Smooth muscle cell (in vitro differentiated cells): ENCODE results near the gene CHD8. TPM values are rescaled to one million over a fixed set of nuclear protein-coding genes. Genes with fewer than 3 reads are reported as not detected.
"Not testable (repeated sequence)": the region's sequence is repeated elsewhere in the genome, so short reads cannot be mapped to it uniquely, and the experiment has no call there.

Source experiments
- DNase-seq: peaks from one replicate; lab custom pipeline; 2025; ENCODE audit not compliant: unreplicated experiment; lab: John Stamatoyannopoulos, UW
- H2AFZ ChIP-seq: fragments of 200-600 bp; sonication (generic); 2 replicates; pipeline ENCODE4 v1.6.0; 2016; ENCODE audit warnings: antibody characterized with exemption, low read depth, mild to moderate bottlenecking
- H3F3A ChIP-seq: fragments of 200-600 bp; sonication (generic); 2 replicates; pipeline ENCODE4 v1.6.0; 2017; ENCODE audit warnings: antibody characterized with exemption, low read depth
- H3K27ac ChIP-seq: fragments of 200-600 bp; sonication (generic); 2 replicates; pipeline ENCODE4 v1.5.1; 2016; ENCODE audit warnings: low read depth, mild to moderate bottlenecking
- H3K27me3 ChIP-seq: fragments of 200-600 bp; sonication (generic); 2 replicates; pipeline ENCODE4 v1.6.1; 2016; ENCODE audit warnings: low read depth, mild to moderate bottlenecking
- H3K36me3 ChIP-seq: fragments of 200-600 bp; sonication (generic); 2 replicates; pipeline ENCODE4 v1.5.1; 2016; ENCODE audit warnings: low read depth
- H3K4me1 ChIP-seq: fragments of 200-600 bp; sonication (generic); 2 replicates; pipeline ENCODE4 v1.5.1; 2016; ENCODE audit warnings: low read depth
- H3K4me2 ChIP-seq: fragments of 200-600 bp; sonication (generic); 2 replicates; pipeline ENCODE4 v1.6.0; 2016; ENCODE audit warnings: mild to moderate bottlenecking
- H3K4me3 ChIP-seq: fragments of 200-600 bp; sonication (generic); 2 replicates; pipeline ENCODE4 v1.5.1; 2016; ENCODE audit warnings: mild to moderate bottlenecking
- H3K79me2 ChIP-seq: fragments of 200-600 bp; sonication (generic); 2 replicates; pipeline ENCODE4 v1.6.0; 2016; ENCODE audit warnings: low read depth, mild to moderate bottlenecking
- H3K9ac ChIP-seq: fragments of 200-600 bp; sonication (generic); 2 replicates; pipeline ENCODE4 v1.6.0; 2016; ENCODE audit warnings: low read depth
- H3K9me3 ChIP-seq: fragments of 200-600 bp; sonication (generic); replicated peaks from 2 replicates; pipeline ENCODE4 v1.5.1; 2016; ENCODE audit warnings: low read depth
- H4K20me1 ChIP-seq: fragments of 200-600 bp; sonication (generic); 2 replicates; pipeline ENCODE4 v1.6.0; 2016; ENCODE audit warnings: low read depth
- WGBS: methylation state at CpG from one replicate; pipeline ENCODE4 v1.1.7; 2016; ENCODE audit warnings: low lambda C conversion rate; 5-methylcytosine and 5-hydroxymethylcytosine counted together
- polyA plus RNA-seq: library from polyadenylated mRNA; unstranded; fragments of >200 nt; fragmentation: Nextera tagmentation; extraction: Ambion mirVana; gene quantifications from 2 replicates; pipeline ENCODE4 v1.2.1, GENCODE V29; 2016
- total RNA-seq: library from RNA; depleted of rRNA; stranded (reverse); fragments of >200 nt; gene quantifications from 2 replicates; pipeline ENCODE4 v1.2.3, GENCODE V29; 2014
- TF ChIP-seq, protein P1 (sequence below): fragments of 200-600 bp; sonication (generic); IDR thresholded peaks from 2 replicates; pipeline ENCODE4 v1.5.1; 2017; ENCODE audit warnings: borderline replicate concordance, mild to moderate bottlenecking, antibody characterized with exemption; ENCODE audit not compliant: insufficient read depth, poor library complexity, severe bottlenecking

CHD8 gene
- total and polyA plus RNA-seq, 2 experiments from 2014 or later: 25.0 to 52.9 TPM

DNA sequence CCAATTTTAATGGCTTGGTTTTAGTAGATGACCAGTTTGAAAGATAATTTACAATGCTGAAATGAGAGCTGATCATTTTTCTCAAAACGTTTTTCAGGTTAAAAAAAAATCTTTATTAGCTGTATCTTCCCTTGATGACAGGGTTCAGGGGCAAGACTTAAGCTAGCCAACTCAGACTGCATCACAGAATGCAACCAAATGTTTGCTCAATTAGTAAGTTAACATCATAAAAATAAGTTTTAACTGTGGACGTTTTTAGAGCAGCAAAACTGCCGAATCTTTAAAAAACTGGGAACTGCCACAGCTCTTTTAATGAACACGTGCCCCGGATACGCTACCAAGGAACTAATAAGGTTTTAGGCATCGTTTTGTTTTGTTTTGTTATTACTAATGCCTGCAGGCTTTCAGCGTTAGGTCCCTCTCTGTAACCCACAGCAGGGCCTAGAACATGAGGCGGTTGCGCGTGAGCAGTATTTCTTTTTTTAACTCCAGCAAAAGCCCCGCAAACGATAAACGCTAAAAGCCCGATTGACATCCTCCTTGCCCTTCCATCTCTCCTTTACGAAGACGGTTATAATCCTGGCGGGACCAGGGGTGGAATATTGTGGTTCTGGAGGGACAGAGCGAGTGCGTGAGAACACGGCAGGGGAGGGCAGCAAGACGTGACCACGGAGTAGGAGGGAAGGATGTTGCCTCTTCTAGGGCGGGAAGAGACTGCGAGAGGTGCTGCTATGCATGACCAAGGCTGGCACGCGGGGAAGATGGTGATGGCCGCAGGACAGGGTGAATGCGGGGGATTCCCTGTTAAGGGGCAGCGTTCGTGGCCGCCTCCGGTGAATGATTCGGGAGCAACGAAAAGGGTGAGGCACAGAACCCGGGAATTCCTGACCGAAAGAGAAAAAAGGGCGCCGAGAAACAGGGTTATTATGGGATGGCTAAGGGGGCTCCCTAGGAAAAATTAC lies 72.8 kb downstream of the CHD8 start:
- Histone ChIP-seq H3K27ac (peak overlapping the region; percentile 97), H3K4me3 (peak overlapping the region; percentile 84), H3K79me2 (peaks cover 55% of the 10 kb centered on the region), H3F3A (peaks cover 15% of the 10 kb centered on the region), H3K4me1 (peaks cover 23% of the 10 kb centered on the region), H3K9ac (peak overlapping the region; percentile 96), H3K9me3 (no peaks in the 10 kb centered on the region), H3K27me3 (no peaks in the 10 kb centered on the region), H3K36me3 (peaks cover 2% of the 10 kb centered on the region), H3K4me2 (peak overlapping the region; percentile 98), H4K20me1 (peaks cover 44% of the 10 kb centered on the region), H2AFZ (peak overlapping the region; percentile 77)
- DNase-seq: peak; percentile 47
- TF ChIP-seq, protein P1, sequence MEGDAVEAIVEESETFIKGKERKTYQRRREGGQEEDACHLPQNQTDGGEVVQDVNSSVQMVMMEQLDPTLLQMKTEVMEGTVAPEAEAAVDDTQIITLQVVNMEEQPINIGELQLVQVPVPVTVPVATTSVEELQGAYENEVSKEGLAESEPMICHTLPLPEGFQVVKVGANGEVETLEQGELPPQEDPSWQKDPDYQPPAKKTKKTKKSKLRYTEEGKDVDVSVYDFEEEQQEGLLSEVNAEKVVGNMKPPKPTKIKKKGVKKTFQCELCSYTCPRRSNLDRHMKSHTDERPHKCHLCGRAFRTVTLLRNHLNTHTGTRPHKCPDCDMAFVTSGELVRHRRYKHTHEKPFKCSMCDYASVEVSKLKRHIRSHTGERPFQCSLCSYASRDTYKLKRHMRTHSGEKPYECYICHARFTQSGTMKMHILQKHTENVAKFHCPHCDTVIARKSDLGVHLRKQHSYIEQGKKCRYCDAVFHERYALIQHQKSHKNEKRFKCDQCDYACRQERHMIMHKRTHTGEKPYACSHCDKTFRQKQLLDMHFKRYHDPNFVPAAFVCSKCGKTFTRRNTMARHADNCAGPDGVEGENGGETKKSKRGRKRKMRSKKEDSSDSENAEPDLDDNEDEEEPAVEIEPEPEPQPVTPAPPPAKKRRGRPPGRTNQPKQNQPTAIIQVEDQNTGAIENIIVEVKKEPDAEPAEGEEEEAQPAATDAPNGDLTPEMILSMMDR: no peak
- under 1% methylated on average over 39 of the region's 39 CpGs for WGBS

DNA sequence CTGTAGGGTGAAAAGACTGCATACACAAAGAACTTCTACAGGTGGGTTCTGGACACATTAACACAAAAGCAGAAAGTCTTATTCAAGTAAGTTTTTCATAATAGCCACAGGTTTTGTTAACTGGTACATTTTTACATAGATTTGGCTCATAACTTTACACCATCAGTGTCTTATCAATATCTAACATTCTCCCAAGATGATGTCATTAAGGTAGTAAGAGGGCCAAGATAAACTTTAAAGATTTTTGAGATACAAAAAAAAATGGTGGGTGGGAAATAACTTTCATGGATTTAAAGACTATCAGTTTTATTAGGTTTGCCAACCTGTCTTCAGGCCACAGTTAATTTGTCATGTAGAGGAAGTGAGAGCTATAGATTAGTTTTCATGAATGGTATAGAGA lies 73.8 kb downstream of the CHD8 start:
- TF ChIP-seq, protein P1: no peak
- H3K9ac ChIP-seq: peak overlapping the region; percentile 2

DNA sequence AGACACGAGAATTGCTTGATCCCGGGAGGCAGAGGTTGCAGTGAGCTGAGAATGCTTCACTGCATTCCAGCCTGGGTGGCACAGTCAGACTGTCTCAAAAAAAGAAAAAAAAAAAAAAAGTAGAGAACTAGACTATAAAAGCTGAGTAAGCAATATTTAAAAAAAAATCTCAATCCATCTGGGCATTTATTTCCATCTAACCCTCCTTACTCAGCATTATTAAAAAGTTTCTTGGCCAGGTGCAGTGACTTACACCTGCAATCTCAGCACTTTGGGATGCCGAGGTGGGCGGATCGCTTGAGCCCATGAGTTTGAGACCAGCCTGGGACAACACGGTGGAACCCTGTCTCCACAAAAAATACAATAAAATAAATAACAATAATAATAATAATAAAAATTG lies 76.6 kb downstream of the CHD8 start:
- no peak overlapping the region for H3K4me3 ChIP-seq
- H3F3A ChIP-seq: peaks cover 8% of the 10 kb centered on the region
- peaks cover 77% of the 10 kb centered on the region for H4K20me1 ChIP-seq
- no peaks in the 10 kb centered on the region for H3K27me3 ChIP-seq
- H2AFZ ChIP-seq: no peak overlapping the region
- H3K4me2 ChIP-seq: no peak overlapping the region
- peaks cover 19% of the 10 kb centered on the region for H3K4me1 ChIP-seq
- H3K79me2 ChIP-seq: peaks cover 89% of the 10 kb centered on the region
- TF ChIP-seq, protein P1: no peak
- no peak for DNase-seq
- no peaks in the 10 kb centered on the region for H3K9me3 ChIP-seq
- 93% methylated on average over 6 of the region's 6 CpGs for WGBS
- H3K27ac ChIP-seq: no peak overlapping the region
- no peaks in the 10 kb centered on the region for H3K36me3 ChIP-seq
- no peak overlapping the region for H3K9ac ChIP-seq

More for the DNA sequence above, 73.8 kb downstream of the CHD8 start:
- peak overlapping the region; percentile 98 for H3K4me2 ChIP-seq
- H3K27ac ChIP-seq: peak overlapping the region; percentile 97
- DNase-seq: no peak
- H3K4me3 ChIP-seq: peak overlapping the region; percentile 84
- no peak overlapping the region for H2AFZ ChIP-seq
- H3K36me3 ChIP-seq: no peaks in the 10 kb centered on the region
- H3K9me3 ChIP-seq: no peaks in the 10 kb centered on the region
- H3K27me3 ChIP-seq: no peaks in the 10 kb centered on the region
- peaks cover 15% of the 10 kb centered on the region for H3F3A ChIP-seq
- peaks cover 23% of the 10 kb centered on the region for H3K4me1 ChIP-seq
- peaks cover 50% of the 10 kb centered on the region for H4K20me1 ChIP-seq
- H3K79me2 ChIP-seq: peaks cover 64% of the 10 kb centered on the region

DNA sequence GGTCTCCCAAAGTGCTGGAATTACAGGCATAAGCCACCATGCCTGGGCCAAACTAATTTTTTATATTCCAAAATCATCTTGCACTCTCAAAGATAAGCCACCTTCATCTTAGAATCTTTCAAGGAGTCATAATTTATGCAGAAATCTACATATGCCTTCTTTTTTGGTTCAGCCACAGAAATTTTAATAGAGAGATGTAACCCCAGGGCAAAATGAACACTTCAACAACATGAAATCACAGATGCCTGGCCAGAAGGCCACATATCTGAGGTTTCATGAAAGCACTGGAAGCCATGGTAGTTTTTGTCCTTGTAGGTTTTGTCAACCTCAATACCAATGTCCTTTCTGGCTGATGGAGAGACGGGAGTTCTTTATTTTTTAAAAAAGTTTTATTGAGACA lies 81.9 kb downstream of the CHD8 start:
- peaks cover 48% of the 10 kb centered on the region for H4K20me1 ChIP-seq
- H3K27ac ChIP-seq: no peak overlapping the region
- H3K79me2 ChIP-seq: peaks cover 42% of the 10 kb centered on the region
- H3K4me1 ChIP-seq: no peaks in the 10 kb centered on the region
- WGBS: 87% methylated on average over 1 of the region's 1 CpG
- peaks cover 9% of the 10 kb centered on the region for H3K36me3 ChIP-seq
- H3K9ac ChIP-seq: no peak overlapping the region
- no peaks in the 10 kb centered on the region for H3K9me3 ChIP-seq
- H3K4me2 ChIP-seq: no peak overlapping the region
- no peak overlapping the region for H2AFZ ChIP-seq
- no peak overlapping the region for H3K4me3 ChIP-seq
- TF ChIP-seq, protein P1: no peak
- H3F3A ChIP-seq: no peaks in the 10 kb centered on the region
- no peaks in the 10 kb centered on the region for H3K27me3 ChIP-seq
- DNase-seq: no peak

DNA sequence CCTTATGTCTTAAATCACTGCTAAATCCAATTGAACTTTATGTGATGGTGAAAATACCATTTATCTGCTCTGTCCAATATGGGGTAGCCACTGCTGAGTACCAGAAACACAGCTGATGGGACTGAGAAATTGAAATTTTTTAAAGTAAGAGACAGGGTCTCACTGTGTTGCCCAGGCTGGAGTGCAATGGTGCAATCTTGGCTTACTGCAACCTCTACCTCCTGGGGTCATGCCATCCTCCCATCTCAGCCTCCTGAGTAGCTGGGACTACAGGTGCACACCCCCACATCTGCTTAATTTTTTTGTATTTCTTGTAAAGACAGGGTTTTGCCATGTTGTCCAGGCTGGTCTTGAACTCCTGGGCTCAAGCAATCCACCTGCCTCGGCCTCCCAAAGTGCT lies 83.1 kb downstream of the CHD8 start:
- WGBS: 100% methylated on average over 1 of the region's 1 CpG
- Histone ChIP-seq H3K36me3 (peaks cover 13% of the 10 kb centered on the region), H4K20me1 (peaks cover 37% of the 10 kb centered on the region), H3K79me2 (peaks cover 31% of the 10 kb centered on the region)
- DNase-seq, H3K27me3 ChIP-seq, H3K4me3 ChIP-seq, H3K9ac ChIP-seq, H3K4me1 ChIP-seq, H3K4me2 ChIP-seq, H3K9me3 ChIP-seq, H2AFZ ChIP-seq, H3F3A ChIP-seq, H3K27ac ChIP-seq: not testable (repeated sequence)
